Adrenal gland (tissue), 5 donors: Measurements from ENCODE around the gene SH3BP4.

Experiments used
- POLR2A ChIP-seq, 2 donors: fragments of 450-650 bp; IDR thresholded peaks; one replicate each; pipeline ENCODE4 v1.6.1; 2017; ENCODE audit warnings: antibody characterized with exemption in 2 of 2, mild to moderate bottlenecking in 2 of 2, moderate library complexity in 1 of 2
- TF ChIP-seq, protein P1 (sequence below), 6 experiments: fragments of 450-650 bp in 4 of 6; fragments of 200-600 bp in 2 of 6; sonication (generic) in 1 of 6; IDR thresholded peaks; 1 replicate in 5 of 6; 2 replicates in 1 of 6; pipeline versions ENCODE4 v1.5.1 to v1.8.0; 2016 to 2021; ENCODE audit warnings: antibody characterized with exemption in 6 of 6, mild to moderate bottlenecking in 2 of 6, moderate library complexity in 1 of 6
- donor health status: DM: no; HTN: no; CAD: no.

DNA sequence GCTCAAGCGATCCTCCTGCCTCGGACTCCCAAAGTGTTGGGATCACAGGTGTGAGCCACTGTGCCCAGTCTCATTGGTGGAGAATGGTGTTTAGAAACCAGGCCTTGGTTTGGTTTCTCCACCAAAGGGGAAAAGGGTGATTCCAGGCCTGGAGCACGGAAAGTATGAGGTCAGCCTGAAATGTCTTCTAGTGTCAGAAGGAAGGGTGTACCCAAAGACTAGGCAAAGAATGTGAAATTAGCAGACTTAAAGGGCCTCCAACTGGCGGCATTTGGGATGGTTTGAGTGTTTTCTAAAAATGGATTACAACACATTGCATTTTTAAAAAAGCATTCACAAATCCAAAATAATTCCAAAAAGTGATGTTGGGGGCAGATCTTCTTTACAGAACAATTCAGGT is 139.6 kb downstream of the SH3BP4 start:
- TF ChIP-seq, protein P1, sequence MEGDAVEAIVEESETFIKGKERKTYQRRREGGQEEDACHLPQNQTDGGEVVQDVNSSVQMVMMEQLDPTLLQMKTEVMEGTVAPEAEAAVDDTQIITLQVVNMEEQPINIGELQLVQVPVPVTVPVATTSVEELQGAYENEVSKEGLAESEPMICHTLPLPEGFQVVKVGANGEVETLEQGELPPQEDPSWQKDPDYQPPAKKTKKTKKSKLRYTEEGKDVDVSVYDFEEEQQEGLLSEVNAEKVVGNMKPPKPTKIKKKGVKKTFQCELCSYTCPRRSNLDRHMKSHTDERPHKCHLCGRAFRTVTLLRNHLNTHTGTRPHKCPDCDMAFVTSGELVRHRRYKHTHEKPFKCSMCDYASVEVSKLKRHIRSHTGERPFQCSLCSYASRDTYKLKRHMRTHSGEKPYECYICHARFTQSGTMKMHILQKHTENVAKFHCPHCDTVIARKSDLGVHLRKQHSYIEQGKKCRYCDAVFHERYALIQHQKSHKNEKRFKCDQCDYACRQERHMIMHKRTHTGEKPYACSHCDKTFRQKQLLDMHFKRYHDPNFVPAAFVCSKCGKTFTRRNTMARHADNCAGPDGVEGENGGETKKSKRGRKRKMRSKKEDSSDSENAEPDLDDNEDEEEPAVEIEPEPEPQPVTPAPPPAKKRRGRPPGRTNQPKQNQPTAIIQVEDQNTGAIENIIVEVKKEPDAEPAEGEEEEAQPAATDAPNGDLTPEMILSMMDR (IDR thresholded peaks at IDR 0.05): no peak
- TF ChIP-seq POLR2A (IDR thresholded peaks at IDR 0.05): no peak
